ENCODE results near the gene FMN1.

The FMN1 gene

DNA sequence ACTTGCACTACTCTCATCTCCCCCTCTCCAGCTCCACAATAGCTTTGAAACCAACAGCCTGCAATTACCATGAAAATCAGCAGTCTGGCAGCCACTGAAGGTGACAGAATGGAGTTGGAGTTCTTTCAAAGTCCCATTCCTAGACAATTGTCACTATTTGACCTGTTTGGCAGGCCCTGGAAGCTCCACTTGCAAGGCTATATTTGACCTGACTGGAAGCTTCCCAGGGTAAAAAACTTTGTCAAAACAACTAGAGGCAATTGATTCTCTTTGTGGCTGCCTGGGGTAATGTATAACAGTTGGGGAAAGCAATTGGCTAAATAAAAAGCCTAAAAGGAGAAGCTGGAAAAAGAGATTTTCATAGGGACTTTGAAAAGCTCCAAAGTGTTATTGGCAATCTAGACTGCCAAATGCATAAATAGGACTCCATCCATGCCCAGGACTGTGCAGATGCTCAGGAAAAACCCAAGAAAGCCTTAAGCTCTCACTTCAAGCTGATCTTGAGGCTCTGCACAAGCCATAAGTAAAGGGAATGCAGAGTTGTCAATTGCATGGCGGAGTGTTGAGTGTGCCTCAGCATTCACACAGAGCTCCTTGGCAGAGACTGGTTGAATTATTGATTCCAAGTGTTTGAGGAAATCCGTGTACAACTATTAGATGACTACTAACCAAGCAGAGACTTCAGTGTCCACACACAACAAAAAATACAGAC, 458.4 kb downstream of the FMN1 start:
- in situ Hi-C loops (cut with HindIII; ENCODE audit: low pct_ligation_motif_present, low sequenced_read_pairs), result no loop called here
- H3K36me3 ChIP-seq (replicated peaks), result peaks cover 32% of the 10 kb centered on the region
- no peaks in the 10 kb centered on the region for H3K27me3 ChIP-seq (replicated peaks)
- no peak overlapping the region for H3K27ac ChIP-seq
- TF ChIP-seq, protein P1, sequence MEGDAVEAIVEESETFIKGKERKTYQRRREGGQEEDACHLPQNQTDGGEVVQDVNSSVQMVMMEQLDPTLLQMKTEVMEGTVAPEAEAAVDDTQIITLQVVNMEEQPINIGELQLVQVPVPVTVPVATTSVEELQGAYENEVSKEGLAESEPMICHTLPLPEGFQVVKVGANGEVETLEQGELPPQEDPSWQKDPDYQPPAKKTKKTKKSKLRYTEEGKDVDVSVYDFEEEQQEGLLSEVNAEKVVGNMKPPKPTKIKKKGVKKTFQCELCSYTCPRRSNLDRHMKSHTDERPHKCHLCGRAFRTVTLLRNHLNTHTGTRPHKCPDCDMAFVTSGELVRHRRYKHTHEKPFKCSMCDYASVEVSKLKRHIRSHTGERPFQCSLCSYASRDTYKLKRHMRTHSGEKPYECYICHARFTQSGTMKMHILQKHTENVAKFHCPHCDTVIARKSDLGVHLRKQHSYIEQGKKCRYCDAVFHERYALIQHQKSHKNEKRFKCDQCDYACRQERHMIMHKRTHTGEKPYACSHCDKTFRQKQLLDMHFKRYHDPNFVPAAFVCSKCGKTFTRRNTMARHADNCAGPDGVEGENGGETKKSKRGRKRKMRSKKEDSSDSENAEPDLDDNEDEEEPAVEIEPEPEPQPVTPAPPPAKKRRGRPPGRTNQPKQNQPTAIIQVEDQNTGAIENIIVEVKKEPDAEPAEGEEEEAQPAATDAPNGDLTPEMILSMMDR (IDR thresholded peaks at IDR 0.05; ENCODE audit: low read depth, low read length, missing control alignments), result no peak
- no peak overlapping the region for H3K4me3 ChIP-seq (ENCODE audit: low read depth, low read length)
- DNase-seq, result no peak

DNA sequence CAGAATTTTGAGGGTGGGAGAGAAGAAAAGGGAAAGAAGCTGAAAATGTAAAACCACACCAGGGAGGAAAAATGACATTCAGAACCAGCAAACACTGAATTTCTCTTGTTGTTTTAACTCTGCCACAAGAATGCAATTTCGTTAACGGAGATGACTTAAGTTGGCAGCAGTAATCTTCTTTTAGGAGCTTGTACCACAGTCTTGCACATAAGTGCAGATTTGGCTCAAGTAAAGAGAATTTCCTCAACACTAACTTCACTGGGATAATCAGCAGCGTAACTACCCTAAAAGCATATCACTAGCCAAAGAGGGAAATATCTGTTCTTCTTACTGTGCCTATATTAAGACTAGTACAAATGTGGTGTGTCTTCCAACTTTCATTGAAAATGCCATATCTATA, 461.2 kb downstream of the FMN1 start:
- no peak overlapping the region for H3K4me3 ChIP-seq (ENCODE audit: low read depth, low read length)
- peaks cover 41% of the 10 kb centered on the region for H3K36me3 ChIP-seq (replicated peaks)
- in situ Hi-C loops (cut with HindIII; ENCODE audit: low pct_ligation_motif_present, low sequenced_read_pairs), result no loop called here
- TF ChIP-seq, protein P1 (IDR thresholded peaks at IDR 0.05; ENCODE audit: low read depth, low read length, missing control alignments), result no peak
- DNase-seq, result no peak
- no peak overlapping the region for H3K27ac ChIP-seq
- H3K27me3 ChIP-seq (replicated peaks), result no peaks in the 10 kb centered on the region

DNA sequence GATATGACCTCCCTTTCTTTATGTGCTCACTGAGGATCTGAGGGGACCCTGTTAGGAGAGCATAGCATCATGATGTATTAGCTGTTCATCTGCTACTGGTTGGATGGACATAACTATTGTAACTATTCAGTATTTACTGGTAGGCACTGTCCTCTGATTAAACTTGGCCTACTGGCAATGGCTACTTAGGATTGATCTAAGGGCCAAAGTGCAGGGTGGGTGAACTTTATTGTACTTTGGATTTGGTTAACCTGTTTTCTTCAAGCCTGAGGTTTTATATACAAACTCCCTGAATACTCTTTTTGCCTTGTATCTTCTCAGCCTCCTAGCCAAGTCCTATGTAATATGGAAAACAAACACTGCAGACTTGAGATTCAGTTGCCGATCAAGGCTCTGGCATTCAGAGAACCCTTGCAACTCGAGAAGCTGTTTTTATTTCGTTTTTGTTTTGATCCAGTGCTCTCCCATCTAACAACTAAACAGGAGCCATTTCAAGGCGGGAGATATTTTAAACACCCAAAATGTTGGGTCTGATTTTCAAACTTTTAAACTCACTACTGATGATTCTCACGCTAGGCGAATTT, 461.8 kb downstream of the FMN1 start:
- no peak for DNase-seq
- TF ChIP-seq, protein P1 (IDR thresholded peaks at IDR 0.05; ENCODE audit: low read depth, low read length, missing control alignments), result no peak
- no peak overlapping the region for H3K4me3 ChIP-seq (ENCODE audit: low read depth, low read length)
- H3K27ac ChIP-seq, result no peak overlapping the region
- no peaks in the 10 kb centered on the region for H3K27me3 ChIP-seq (replicated peaks)
- in situ Hi-C loops (cut with HindIII; ENCODE audit: low pct_ligation_motif_present, low sequenced_read_pairs), result no loop called here
- peaks cover 41% of the 10 kb centered on the region for H3K36me3 ChIP-seq (replicated peaks)

DNA sequence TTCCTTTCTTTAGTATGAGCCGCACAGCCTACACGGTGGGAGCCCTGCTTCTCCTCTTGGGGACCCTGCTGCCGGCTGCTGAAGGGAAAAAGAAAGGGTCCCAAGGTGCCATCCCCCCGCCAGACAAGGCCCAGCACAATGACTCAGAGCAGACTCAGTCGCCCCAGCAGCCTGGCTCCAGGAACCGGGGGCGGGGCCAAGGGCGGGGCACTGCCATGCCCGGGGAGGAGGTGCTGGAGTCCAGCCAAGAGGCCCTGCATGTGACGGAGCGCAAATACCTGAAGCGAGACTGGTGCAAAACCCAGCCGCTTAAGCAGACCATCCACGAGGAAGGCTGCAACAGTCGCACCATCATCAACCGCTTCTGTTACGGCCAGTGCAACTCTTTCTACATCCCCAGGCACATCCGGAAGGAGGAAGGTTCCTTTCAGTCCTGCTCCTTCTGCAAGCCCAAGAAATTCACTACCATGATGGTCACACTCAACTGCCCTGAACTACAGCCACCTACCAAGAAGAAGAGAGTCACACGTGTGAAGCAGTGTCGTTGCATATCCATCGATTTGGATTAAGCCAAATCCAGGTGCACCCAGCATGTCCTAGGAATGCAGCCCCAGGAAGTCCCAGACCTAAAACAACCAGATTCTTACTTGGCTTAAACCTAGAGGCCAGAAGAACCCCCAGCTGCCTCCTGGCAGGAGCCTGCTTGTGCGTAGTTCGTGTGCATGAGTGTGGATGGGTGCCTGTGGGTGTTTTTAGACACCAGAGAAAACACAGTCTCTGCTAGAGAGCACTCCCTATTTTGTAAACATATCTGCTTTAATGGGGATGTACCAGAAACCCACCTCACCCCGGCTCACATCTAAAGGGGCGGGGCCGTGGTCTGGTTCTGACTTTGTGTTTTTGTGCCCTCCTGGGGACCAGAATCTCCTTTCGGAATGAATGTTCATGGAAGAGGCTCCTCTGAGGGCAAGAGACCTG, 463.5 kb downstream of the FMN1 start:
- in situ Hi-C loops (cut with HindIII; ENCODE audit: low pct_ligation_motif_present, low sequenced_read_pairs), result no loop called here
- Histone ChIP-seq H3K36me3 (replicated peaks) (peaks cover 41% of the 10 kb centered on the region), H3K27ac (no peak overlapping the region), H3K4me3 (ENCODE audit: low read depth, low read length) (no peak overlapping the region), H3K27me3 (replicated peaks) (no peaks in the 10 kb centered on the region)
- no peak for DNase-seq
- TF ChIP-seq, protein P1 (IDR thresholded peaks at IDR 0.05; ENCODE audit: low read depth, low read length, missing control alignments), result no peak

DNA sequence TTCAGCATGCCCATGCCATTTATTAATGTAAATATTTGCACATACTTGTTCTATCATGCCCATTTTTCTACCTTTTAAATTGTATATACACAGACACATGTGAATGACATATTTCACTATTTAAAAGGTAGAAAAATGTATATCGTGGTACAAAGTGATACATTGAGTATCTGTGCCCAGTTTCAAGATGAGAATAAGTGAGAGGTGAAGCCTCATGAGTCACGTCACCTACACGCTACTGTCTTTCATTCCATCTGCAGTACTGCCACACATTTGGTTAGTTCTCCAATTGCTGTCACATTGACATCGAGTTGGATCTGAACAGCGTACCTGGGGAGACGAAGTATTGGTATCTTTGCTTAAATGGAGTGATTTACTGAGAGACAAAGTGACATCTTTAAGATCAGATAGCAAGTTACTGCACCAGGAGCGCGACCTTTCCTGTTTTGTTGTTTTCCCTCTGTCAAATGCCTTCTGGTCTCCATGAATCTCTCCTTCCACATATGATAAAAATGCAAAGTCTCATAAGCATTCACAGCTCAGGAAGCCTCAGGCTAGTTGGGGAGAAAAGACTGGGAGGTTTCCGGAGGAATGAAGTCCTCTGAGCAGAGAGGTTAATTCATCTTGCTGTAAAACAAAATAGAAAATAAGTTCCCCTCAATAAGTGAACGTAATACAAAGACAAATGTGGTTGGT, 464.7 kb downstream of the FMN1 start:
- TF ChIP-seq, protein P1 (IDR thresholded peaks at IDR 0.05; ENCODE audit: low read depth, low read length, missing control alignments), result no peak
- no peaks in the 10 kb centered on the region for H3K27me3 ChIP-seq (replicated peaks)
- in situ Hi-C loops (cut with HindIII; ENCODE audit: low pct_ligation_motif_present, low sequenced_read_pairs), result no loop called here
- peaks cover 40% of the 10 kb centered on the region for H3K36me3 ChIP-seq (replicated peaks)
- no peak for DNase-seq
- no peak overlapping the region for H3K4me3 ChIP-seq (ENCODE audit: low read depth, low read length)
- no peak overlapping the region for H3K27ac ChIP-seq

All from brain microvascular endothelial cell (primary cell).